ENCODE measurements around the gene TRMT11.

DNA sequence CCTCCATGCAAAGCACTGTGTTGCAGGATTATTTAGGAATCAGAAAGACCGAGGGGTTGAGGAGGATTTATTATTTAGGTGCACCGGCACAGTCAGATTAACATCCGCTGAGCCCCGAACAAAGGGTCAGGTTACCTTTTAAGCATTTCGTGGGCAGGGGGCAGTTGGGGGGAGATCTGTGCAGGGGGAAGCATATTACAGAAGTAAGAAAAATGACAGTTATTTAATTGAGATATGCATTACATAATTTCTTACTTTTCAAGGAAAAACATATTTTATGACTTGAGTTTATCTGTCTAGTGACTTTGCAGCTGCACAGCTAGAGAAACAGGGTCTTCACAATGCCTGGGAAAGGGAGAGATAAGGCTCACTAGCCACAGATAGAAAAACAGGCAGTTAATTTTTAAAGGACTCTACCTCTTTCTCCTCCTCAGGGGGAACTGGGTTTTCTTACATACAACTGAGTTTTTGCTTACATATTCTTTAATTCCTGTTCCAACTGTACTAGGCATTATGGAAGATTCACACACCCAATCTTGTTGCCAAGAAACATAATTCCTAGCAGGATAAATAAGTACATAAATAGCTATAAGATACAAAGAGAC is 31.5 kb upstream of the TRMT11 start:
- TF ChIP-seq CTCF (IDR thresholded peaks at IDR 0.05) (no peak), POLR2A (IDR thresholded peaks at IDR 0.05) (no peak), POLR2AphosphoS5 (IDR thresholded peaks at IDR 0.05) (no peak)
